GM19099 (cell line): ENCODE results near the gene IQGAP2.

Experiments used
- POLR2A ChIP-seq: IDR thresholded peaks from 3 replicates; pipeline ENCODE4 v1.6.1; 2011; ENCODE audit warnings: low read depth; ENCODE audit not compliant: insufficient read length; ENCODE audit errors: extremely low read depth

Gene IQGAP2

DNA sequence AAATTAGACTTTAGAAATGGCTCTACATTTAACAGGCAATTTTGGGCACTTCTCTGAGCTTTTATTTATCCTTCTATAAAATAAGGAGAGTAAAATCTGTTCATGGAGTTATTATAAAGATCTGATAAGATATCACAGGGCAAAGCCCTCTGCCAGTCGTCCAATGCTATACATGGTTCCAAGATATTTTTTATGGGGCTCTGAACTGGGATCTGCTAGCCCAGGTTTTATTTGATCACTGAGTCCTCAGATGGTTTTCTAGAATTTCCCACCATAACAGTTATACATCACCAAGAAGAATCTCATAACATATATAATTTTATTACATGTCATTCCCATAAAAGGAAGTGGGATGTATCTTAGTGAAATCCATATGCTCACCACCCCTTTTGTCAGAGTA, 23.2 kb upstream of the IQGAP2 start:
- TF ChIP-seq POLR2A, result no peak

DNA sequence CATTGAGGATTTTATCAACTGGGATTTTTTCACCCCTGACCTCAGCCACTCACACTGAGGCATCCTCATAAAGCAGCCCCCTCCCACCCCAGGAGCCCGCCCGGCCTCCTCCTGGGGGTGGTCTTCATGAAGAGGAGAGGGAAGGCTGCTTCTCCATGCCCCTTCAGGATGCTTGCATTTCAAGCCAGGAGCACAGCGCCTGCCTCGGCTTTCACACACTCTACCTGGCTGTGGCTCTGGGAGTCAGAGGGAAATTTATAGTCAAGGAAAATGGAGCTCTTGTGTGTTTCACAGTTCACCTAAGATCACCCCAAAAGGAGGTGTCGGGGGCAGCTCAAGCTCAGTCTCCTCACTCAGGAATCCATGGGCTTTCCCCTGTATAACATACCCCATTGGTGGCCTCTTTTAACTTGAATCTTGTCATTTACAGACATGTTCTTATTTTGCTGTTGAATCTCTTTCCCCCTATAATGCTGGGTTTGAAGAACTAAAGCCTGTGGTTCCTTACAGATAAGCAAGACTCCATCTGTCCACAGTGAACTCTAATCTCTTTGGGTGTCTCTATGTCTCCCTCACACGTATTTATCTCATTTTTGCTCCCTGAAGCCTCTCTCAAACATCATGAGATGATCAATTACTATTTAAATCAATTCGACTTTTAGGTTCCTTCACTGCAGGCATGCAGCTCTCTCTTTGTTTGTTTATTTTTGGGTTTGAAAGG, 22.6 kb upstream of the IQGAP2 start:
- TF ChIP-seq POLR2A, result no peak

DNA sequence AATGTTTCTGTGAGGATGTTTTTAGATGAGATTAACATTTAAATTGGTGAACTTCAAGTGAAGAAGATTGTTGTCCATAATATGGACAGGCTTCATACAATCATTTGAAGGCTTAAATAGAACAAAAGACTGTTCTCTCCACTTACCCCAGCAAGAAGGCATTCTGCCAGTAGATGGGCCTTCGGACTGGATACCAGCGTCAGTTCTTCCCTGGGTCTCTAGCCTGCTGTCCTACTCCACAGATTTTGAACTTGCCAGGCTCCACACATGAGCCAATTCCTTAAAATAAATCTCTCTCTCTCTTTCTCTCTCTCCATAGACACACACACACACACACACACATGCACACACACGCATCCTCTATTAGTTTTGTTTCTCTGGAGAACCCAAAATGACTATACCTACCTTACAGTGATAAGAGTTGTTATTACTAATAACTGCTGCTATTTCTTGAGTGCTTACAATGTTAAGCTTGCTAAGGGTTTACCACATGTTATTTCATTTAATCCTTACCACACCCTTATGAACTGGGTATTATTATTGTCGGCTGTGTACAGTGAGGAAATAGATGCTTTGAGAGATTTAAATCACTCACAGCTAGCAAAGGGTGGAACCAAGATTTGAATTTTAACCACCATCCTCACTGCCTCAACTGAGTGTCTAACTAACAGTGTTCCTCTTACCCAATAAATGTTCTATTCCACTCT, 19.8 kb upstream of the IQGAP2 start:
- TF ChIP-seq POLR2A, result no peak

DNA sequence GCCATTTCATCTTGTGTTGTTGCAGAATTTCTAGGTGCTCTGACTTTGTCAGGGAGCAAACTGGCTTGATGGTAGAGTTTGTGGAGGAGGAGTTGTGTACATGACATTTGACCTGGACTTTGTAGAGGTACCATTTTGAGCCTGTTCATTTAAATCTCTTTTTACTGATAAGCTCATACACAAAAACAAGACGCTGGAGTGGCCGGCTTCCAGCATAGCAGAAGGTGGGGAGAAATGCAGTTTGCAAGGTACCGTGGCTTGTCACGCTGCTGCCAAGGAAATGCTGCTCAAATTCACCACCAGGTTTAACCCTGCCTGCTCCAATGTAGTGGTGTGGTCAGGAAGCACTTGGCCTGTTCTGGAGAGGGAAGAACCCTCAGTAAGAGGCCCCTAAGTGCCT, 18.9 kb upstream of the IQGAP2 start:
- TF ChIP-seq POLR2A, result no peak

DNA sequence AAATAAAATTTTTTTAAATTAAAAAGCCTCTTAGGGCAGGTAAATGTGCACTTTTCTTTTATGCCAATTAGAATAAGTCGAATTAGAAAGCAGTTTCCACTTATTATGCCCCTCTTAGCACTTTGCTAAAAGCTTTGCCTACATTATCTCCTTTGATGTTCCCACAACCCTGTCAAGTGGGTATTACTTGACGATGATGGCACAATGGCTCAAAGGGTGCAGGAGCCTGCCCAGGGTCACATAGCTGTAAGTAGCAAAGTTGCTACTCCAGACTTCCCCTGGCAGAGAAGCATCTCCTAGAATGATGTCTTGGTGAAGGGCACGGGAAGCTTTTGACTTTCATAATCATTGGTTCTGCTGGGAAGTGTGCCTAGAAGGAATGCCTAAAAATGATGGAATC, 18.4 kb upstream of the IQGAP2 start:
- TF ChIP-seq POLR2A, result no peak

DNA sequence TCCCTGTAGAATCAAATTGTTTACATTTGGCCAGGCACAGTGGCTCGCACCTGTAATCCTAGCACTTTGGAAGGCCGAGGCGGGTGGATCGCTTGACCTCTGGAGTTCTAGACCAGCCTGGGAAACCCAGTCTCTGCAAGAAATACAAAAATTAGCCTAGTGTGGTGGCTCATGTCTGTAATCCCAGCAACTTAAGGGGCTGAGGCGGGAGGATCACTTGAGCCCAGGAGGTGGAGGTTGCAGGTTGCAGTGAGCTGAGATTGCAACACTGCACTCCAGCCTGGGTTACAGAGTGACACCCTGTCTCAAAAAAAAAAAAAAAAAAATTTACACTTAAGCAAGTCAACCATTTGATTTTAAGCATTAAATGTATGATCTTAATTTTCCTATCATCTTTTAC, 17.5 kb upstream of the IQGAP2 start:
- TF ChIP-seq POLR2A, result no peak

DNA sequence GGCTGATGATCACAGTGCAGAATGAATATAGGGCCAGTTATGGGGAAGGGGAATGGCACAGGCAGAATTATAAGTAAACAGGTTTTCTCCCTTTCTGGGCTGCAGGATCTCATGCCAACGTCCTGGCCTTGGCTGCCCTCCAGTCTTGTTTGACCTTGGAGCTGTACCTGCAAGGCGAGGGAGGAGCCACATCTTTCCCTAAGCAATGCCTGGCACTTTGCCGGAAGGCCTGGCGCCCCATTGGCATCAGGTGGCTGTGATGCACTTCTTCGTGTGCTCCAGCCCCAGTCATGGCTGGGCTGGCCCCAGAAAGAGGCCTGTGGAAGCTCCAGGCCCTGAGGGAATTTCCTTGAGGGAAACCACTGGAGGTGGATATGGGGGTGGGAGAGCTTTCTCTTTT, 16.7 kb upstream of the IQGAP2 start:
- TF ChIP-seq POLR2A, result no peak

DNA sequence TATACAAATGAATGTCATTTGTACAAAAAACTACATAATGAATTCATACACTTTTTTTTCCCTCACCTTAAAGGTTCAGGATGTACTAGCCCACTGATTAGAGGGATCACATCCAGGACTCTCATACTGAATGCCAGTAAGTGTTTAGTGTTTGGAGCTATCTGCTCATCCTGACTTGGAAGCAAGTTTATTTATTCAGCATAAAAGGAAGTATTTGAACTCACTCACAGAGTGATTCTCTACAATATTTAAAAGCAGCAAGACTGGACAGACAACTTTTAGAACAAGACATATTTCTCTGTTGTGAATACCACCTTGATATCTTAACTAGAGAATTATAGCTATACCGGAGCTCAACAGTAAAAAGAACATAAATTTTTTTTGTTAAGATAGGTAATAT, 14.8 kb upstream of the IQGAP2 start:
- TF ChIP-seq POLR2A, result no peak

DNA sequence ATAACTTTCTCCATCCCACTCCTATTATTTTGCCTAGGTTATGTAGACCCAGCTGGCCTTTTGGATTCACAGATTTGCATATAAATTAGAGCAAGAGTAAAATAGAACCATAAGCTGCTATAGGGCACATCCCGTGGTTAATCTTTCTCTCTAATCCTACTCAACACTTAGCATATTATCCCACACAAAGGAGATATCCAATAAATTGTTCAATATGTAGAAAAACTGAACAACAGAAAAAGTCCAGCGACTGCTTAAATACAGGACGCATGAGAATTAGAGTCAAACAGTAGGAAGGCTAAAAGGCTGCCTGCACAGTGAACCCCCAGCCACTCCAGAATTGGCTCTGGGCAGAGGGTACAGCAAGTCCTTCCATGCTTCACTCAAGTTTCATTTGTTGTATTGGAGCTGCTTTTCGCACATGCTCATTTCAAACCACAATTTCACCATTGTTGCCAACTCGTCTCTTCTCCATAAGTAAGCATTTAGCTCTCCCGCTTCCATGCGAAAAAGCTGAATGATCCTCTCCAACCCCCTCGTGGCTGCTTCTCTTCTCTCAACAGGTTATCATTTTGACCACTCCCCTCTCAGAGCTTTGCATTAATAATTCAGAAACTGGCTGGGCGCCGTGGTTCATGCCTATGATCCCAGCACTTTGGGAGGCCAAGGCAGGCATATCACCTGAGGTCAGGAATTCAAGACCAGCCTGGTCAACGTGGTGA, 14.1 kb upstream of the IQGAP2 start:
- no peak for TF ChIP-seq POLR2A

DNA sequence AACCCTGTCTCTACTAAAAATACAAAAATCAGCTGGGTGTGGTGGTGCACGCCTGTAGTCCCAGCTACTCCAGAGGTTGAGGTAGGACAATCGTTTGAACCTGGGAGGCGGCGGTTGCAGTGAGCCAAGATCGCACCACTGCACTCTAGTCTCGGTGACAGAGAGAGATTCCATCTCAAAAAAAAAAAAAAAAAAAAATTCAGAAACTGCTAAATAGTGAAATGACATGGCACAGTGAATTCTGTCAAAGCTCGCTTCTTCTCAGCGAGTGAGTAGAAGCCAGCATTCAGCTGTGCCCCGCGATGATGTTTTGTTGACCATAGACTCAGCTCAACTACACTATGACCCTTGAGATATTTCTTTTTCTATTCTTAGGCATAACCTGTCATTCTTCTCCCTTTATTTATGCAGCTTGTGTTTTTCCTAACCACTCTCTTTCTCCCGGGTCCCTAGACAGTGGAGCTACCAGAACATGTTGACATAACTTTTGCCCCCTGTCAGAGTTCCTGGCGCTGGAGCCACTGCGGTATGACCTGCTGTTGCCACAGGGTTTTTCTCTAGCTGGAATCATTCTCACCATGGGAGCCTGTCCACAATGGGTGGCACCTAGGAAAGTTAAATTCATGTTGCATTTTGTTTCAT, 13.5 kb upstream of the IQGAP2 start:
- no peak for TF ChIP-seq POLR2A

DNA sequence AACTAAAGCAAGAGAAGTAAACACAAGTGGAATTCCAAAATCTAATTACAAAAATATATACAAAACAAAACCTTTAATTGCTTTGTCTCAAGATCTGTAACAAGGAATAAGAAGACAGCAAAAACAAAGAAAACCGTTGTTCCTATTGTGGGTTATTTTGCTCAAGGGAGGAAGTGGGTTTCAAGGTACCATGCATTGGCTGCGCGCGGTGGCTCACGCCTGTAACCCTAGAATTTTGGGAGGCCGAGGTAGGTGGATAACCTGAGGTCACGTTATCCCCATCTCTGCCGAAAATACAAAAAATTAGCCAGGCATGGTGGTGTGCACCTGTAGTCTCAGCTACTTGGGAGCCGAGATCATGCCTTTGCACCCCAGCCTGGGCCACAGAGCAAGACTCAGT, 12.1 kb upstream of the IQGAP2 start:
- no peak for TF ChIP-seq POLR2A

DNA sequence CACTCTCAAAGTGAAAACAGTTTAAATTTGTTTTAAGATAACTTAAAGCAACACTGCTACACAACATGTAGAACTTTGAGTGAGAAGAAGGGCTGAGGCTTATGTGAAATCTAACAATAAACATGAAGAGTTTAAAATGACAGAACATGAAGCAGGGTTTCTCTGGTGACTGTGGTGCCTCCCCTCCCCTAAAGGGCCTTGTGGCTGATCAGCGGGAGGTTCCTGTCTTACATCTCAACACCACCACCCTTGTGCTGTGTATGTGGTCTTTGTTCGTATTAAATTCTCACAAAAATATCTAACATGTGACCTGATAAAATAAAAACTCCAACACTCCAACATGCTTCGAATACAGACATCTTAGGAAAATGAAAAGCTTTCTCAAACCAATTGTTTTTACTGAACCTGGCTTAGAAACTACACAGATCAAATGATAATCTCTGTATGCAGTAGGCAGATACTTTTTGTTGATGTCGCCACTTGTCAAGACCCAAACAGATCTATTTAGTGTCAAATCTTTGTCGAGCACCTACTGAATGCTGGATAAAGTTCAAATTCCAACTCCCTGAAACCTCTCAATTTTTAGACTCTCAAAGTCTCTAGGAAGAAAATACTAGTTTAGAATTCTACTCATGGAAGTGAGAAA, 9.9 kb upstream of the IQGAP2 start:
- no peak for TF ChIP-seq POLR2A

DNA sequence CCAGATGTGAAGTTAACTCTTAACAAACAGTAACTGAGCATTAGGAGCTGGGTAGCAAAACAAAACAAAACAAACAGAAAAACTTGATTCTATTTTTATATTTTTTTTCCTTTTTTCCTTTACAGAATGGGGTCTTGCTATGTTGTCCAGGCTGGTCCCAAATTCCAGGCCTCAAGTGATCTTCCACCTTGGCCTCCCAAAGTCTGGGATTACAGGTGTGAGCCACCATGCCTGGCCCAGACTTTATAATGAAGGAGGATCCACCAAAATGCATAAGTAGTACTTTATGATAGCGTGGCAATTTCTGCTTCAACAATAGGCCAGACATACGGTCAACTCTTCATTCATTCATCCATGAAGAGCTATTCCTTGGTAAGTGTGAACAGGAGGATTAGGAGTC, 5.9 kb upstream of the IQGAP2 start:
- no peak for TF ChIP-seq POLR2A

DNA sequence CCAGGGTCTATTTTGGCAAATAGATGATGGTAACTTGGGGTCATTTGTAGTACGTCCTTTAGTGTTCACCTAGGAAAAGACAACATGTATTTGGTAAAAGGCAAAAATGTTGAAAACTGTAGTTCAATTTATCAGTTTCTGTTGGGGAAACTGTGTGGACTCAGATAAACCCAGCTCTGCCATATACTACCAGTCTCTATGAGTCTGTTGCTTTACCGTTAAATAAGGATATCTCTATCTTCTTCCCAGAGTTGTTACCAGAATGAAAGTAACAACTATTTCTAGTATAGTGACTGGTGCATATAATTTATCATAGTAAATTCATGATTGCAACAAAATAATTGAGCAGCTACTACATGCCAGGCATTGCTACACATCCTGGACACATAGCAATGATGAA, 3.8 kb upstream of the IQGAP2 start:
- no peak for TF ChIP-seq POLR2A

DNA sequence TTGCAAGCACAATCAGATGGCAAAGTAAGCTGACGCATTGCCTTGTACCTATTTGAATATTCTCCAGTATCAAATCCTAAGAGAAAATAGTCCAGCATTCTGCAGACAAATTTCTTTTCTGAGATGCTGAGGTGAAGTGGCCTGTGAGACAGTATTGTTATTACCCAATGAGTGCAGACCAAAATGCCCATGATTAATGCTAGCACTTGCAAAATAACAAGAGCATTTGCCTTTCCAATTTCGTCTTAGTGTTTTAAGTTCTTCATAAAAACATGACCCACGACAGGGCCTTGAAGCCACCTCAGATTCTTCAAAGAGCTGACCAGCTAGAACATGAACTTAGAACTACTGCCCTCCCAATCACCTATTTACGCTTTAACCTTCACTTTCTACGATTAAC, 2.6 kb upstream of the IQGAP2 start:
- no peak for TF ChIP-seq POLR2A
